Activated T-helper 1 cell treated with anti-CD3 and anti-CD28 coated beads, Interleukin-12 subunit alpha, Interleukin-12 subunit beta, Interleukin-2, Interleukin-4 antibody, amounts not matched to agents 30 ng/mL and 10 ng/mL and 1 ng/mL, durations not matched to agents 14 hours and 24 hours and 36 hours (primary cell): ENCODE data around the gene MT1G. TPM values are rescaled to one million over a fixed set of nuclear protein-coding genes. Genes with fewer than 3 reads are reported as not detected.

Experiments
- DNase-seq: peaks from one replicate; pipeline ENCODE4 v3.0.0; 2021; ENCODE audit warnings: low spot score
- H3K27ac Mint-ChIP-seq: one replicate; pipeline ENCODE4 v1.8.0; 2021; ENCODE audit warnings: mild to moderate bottlenecking, mixed read lengths
- H3K27me3 Mint-ChIP-seq: one replicate; pipeline ENCODE4 v1.8.0; 2022; ENCODE audit warnings: mild to moderate bottlenecking, moderate library complexity, mixed read lengths; ENCODE audit not compliant: insufficient read depth
- H3K36me3 Mint-ChIP-seq: one replicate; pipeline ENCODE4 v1.8.0; 2021; ENCODE audit warnings: low read depth, mixed read lengths
- H3K4me1 Mint-ChIP-seq: one replicate; pipeline ENCODE4 v1.8.0; 2021; ENCODE audit warnings: low read depth, mixed read lengths
- H3K4me3 Mint-ChIP-seq: one replicate; pipeline ENCODE4 v1.8.0; 2021; ENCODE audit warnings: mild to moderate bottlenecking, moderate library complexity, mixed read lengths
- H3K9me3 Mint-ChIP-seq: one replicate; pipeline ENCODE4 v1.8.0; 2021; ENCODE audit warnings: mixed read lengths
- intact Hi-C: fragments of 100-400 bp; cut with micrococcal nuclease; formaldehyde crosslinking; loops from one replicate; pipeline ENCODE4 v1.15.1; 2024
- total RNA-seq: library from RNA; stranded (reverse); gene quantifications from 2 replicates; pipeline ENCODE4 v1.2.3, GENCODE V29; 2022

Gene MT1G
- total RNA-seq, 1 donor from 2014 or later: 29.1 TPM

DNA sequence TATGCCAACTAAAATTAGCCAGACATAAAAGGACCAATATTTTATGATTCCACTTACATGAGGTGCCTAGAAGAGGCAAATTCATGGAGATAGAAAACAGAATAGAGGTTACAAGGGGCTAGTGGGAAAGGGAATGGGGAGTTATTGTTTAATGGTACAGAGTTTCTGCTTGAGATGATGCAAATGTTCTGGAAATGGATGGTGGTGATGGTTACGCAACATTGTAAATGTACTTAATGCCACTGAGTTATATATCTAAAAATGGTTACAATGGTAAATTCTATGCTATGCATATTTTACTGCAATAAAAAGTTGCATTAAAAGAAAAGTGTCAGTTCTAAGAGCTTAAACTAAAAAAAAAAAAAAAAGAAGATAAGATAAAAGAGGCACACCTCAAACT, 32.3 kb upstream of the MT1G start:
- Mint-ChIP-seq H3K36me3 (no peaks in the 10 kb centered on the region), H3K4me3 (no peak overlapping the region), H3K4me1 (peaks cover 11% of the 10 kb centered on the region), H3K27me3 (peaks cover 13% of the 10 kb centered on the region), H3K9me3 (no peaks in the 10 kb centered on the region), H3K27ac (no peak overlapping the region)
- no peak for DNase-seq
- intact Hi-C loops: loop anchor here (10.0 kb wide), 1 partner anchor 755 kb away; no protein-coding TSS in a partner anchor

DNA sequence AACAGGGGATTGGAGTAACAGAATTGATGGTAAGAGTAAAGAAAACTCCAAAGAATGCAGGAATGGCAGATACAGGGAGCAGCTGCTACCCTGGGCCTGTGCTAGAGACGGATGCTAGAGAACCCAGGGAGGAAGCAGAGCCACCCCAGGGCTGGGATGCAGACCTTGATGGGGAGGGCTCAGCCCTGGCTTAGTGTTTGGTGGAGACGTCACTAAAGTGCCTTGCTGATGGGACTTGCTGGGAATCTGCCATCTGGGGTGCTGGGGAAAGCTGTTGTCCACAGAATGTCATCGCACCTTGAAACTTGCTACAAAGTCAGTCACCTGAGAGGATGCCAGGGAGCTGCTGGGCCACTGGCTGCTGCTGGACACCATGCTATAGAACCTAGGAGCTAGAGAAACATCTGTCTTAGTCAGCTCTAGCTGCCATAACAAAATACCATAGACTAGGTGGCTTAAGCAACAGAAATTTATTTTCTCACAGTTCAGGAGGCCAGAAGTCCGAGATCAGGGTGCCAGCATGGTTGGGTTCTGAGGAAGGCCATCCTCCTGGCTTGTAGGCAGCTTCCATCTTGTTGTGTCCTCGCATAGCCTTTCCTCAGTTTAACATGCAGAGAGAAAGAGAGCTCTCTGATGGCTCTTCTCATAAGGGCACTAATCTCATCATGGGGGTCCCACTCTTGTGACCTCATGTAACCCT, 29.7 kb upstream of the MT1G start:
- DNase-seq: no peak
- H3K4me3 Mint-ChIP-seq: no peak overlapping the region
- peaks cover 11% of the 10 kb centered on the region for H3K4me1 Mint-ChIP-seq
- intact Hi-C loops: no loop called here
- H3K9me3 Mint-ChIP-seq: no peaks in the 10 kb centered on the region
- no peaks in the 10 kb centered on the region for H3K36me3 Mint-ChIP-seq
- H3K27ac Mint-ChIP-seq: no peak overlapping the region
- peaks cover 13% of the 10 kb centered on the region for H3K27me3 Mint-ChIP-seq

DNA sequence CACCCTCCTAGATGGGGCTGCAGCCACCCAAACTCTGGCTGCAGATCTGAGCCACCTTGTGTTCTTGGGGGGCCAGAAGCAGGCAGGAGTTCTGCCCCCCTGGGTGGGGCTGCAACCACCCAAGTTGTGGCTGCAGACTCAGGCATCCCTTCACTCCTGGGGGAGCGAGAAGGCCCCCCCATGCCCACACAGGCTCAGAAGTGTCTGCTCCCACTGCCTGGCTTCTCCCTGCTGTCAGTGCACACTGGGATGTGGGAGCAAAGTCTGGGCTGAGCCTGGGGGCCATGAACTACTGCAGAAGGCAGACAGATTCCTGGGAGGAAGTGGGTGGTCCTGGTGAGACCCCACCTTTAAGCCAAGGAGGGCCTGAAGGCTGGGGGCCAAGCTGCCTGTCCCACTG, 27.4 kb upstream of the MT1G start:
- H3K27ac Mint-ChIP-seq: no peak overlapping the region
- peaks cover 13% of the 10 kb centered on the region for H3K27me3 Mint-ChIP-seq
- H3K4me3 Mint-ChIP-seq: no peak overlapping the region
- DNase-seq: no peak
- no peaks in the 10 kb centered on the region for H3K4me1 Mint-ChIP-seq
- intact Hi-C loops: no loop called here
- H3K36me3 Mint-ChIP-seq: no peaks in the 10 kb centered on the region
- no peaks in the 10 kb centered on the region for H3K9me3 Mint-ChIP-seq

DNA sequence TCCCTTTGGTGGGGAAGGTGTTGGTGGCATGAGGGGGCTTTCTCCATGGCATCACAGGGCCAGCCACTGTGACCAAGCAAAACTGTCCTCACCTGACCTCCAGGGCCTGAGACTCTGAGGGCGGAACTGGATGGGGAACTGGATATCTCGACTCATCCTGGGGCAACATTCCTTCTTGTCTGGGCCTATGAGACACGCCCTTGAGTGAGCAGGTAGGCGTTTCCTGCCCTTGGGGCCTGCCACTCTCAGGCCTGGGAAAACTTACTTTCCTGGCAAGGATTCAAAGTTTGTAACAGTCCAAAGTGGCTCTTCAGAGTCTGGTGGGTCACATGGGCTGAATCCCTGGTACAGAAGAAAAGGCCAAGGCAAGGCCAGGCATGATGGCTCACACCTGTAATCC, 24.0 kb upstream of the MT1G start:
- H3K4me1 Mint-ChIP-seq: no peaks in the 10 kb centered on the region
- H3K27ac Mint-ChIP-seq: no peak overlapping the region
- H3K36me3 Mint-ChIP-seq: no peaks in the 10 kb centered on the region
- peaks cover 7% of the 10 kb centered on the region for H3K27me3 Mint-ChIP-seq
- H3K9me3 Mint-ChIP-seq: no peaks in the 10 kb centered on the region
- no peak for DNase-seq
- intact Hi-C loops: no loop called here
- H3K4me3 Mint-ChIP-seq: no peak overlapping the region

DNA sequence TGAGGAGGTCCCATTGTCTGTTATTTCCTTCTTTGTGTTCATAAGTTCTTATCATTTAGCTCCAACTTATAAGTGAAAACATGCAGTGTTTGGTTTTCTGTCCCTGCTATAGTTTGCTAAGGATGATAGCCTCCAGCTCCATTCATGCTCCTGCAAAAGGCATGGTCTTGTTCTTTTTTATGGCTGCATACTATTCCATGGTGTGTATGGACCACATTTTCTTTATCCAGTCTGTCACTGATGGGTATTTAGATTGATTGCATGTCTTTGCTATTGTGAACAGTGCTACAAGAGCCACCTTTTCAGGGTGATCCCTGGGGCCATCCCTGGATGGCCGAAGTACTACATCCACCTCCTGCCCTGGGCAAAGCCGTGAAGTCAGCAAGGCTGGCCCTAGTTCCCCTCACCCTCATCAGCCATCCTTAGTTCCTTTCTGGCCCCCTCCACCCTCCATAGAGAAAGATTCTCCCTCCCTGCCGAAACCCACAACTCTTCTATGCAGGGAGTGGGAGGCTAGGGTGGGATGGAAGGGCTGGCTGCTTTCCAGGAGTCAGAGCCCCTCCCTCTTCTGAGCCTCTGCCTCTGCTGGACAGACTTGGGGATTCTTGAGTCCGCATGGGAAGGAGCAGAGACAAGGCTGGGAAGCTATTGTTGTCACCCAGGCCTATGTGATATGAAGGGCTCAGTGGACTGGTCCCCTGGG, 22.7 kb upstream of the MT1G start:
- Mint-ChIP-seq H3K27me3 (peaks cover 7% of the 10 kb centered on the region), H3K27ac (no peak overlapping the region), H3K4me3 (no peak overlapping the region), H3K9me3 (peaks cover 3% of the 10 kb centered on the region), H3K36me3 (peaks cover 3% of the 10 kb centered on the region), H3K4me1 (no peaks in the 10 kb centered on the region)
- intact Hi-C loops: no loop called here
- no peak for DNase-seq

DNA sequence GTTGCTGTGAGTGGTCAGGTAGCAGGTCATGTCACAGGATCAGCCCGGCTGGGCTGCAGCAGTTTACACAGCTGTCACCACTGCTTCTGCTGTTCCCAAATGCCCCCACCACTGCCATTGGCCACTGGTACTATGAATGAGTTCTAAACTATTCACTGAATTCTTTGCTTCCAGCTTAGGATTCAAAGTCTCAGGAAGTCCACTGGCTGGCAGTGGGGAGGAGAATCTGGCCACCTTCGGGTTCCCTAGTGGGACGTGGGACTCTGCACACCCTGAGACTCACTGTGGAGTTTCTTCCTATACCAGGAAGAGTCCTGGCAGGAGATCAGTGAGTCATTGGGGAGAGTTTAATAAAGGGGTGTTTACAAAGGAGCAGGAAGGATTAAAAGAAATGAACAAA, 21.3 kb upstream of the MT1G start:
- Mint-ChIP-seq H3K27ac (no peak overlapping the region), H3K27me3 (peaks cover 7% of the 10 kb centered on the region), H3K9me3 (peaks cover 3% of the 10 kb centered on the region), H3K4me1 (peaks cover 4% of the 10 kb centered on the region), H3K36me3 (peaks cover 7% of the 10 kb centered on the region), H3K4me3 (no peak overlapping the region)
- DNase-seq: no peak
- intact Hi-C loops: no loop called here

DNA sequence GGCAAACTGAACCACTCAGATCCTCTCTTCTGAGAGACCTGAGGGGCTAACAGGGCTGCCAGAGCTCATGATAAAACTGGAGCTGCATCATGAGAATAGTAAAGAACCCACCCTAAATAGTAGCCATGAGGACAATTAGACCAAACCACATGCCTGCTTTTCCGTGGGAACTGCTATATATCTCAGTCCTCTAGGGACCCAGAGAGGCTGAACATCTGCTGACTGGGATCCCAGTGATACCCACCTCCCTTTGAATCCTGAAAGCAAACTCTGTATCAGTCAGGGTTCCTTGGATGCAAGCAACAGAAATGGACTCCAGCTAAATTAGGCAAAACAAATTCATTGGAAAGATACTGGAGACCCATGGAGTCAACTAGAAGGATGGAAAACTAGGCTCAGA, 20.9 kb upstream of the MT1G start:
- peaks cover 11% of the 10 kb centered on the region for H3K36me3 Mint-ChIP-seq
- H3K4me1 Mint-ChIP-seq: peaks cover 8% of the 10 kb centered on the region
- no peak overlapping the region for H3K4me3 Mint-ChIP-seq
- intact Hi-C loops: no loop called here
- H3K9me3 Mint-ChIP-seq: peaks cover 3% of the 10 kb centered on the region
- H3K27ac Mint-ChIP-seq: no peak overlapping the region
- no peak for DNase-seq
- peaks cover 7% of the 10 kb centered on the region for H3K27me3 Mint-ChIP-seq

DNA sequence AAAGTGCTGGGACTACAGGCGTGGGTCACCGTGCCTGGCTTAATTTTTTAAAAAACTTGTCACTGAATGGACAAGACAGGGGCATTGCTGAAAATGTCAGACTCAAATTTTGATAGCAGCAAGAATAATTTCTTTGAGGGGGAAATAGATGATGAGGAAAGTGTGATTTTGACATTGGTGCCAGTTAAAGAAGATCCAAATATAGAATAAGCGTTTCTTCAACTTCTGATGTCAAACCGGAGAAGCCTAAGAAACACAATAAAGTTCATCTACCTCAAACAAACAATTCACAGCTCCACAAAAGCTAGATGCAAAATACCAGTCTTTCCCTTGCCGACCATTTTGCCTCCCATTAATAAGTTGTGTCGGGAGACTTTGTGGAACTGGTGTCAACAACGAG, 18.9 kb upstream of the MT1G start:
- Mint-ChIP-seq H3K4me1 (peaks cover 26% of the 10 kb centered on the region), H3K27ac (no peak overlapping the region), H3K27me3 (peaks cover 7% of the 10 kb centered on the region), H3K9me3 (peaks cover 3% of the 10 kb centered on the region), H3K4me3 (no peak overlapping the region), H3K36me3 (peaks cover 11% of the 10 kb centered on the region)
- intact Hi-C loops: no loop called here
- no peak for DNase-seq

DNA sequence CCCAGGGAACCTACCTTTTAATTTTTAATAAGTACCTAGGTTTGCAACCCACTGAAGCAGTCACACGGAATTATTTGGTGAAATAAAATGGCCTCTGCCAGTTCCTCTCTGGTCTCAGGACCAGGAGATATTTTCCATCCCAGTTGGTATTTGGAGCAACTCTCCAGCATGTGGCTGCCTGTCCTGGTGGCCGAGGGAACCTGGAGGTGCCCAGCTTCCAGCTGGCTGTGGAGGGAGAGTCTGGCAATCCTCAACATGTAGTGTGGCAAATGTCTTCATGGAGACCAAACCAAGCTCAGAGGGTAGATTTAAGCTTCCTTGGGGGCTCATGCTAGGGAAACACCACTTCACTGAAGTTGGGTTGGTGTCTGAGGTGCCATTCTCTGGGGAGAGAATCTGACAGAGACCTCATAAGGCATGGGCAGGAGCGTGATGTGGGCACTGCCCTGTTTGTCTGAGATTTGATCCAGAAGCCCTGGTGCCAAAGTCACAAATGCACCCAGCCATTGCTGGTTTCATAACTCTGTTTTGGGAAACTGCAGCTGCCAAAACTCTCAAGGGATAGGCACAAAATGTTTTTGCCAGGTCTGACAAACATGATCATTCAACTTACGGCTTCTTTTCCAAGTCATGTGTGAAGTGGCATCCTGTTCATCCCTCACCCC, 17.2 kb upstream of the MT1G start:
- no peak for DNase-seq
- Mint-ChIP-seq H3K36me3 (peaks cover 11% of the 10 kb centered on the region), H3K9me3 (peaks cover 3% of the 10 kb centered on the region)

DNA sequence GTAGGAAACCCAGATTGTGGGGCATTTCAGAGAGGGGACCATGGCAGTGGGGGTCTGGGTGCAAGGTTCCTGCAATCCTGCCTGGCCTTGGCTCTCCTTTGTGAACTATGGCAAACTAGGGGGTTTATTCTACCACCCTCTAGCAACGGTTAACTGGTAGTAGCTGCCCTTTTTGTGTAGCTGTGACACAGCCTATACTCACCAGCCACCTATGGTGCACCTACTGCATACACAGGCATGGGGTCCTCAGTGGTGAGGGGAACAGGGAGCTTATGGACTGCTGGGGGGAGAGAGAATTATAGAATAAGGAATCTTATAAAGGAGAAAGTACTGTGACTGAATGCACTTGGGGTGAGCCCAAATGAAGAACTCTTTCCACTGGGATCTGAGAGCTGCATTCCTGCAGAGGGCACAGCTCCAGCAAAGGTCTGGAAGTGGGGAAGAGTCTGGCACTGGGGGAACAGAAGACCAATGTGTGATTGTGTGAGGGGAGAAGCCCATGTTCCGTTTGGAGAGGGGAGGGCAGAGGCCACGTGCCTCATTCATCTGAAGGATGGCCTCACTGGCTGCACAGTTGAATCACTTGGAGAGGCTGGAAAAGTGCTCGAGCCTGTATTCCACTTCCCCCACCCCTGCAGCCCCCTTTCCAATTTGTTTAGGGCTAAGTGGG, 16.5 kb upstream of the MT1G start:
- H3K9me3 Mint-ChIP-seq: peaks cover 3% of the 10 kb centered on the region
- peaks cover 11% of the 10 kb centered on the region for H3K36me3 Mint-ChIP-seq
- peak overlapping the region; percentile 94 for H3K4me3 Mint-ChIP-seq
- intact Hi-C loops: loop anchor here (5.0 kb wide), 1 partner anchor 853 kb away; the partner anchor contains the start of gene CCDC102A
- H3K27ac Mint-ChIP-seq: no peak overlapping the region
- DNase-seq: no peak
- H3K4me1 Mint-ChIP-seq: peaks cover 32% of the 10 kb centered on the region
- peaks cover 2% of the 10 kb centered on the region for H3K27me3 Mint-ChIP-seq

More for the DNA sequence above, 17.2 kb upstream of the MT1G start:
- H3K27ac Mint-ChIP-seq: no peak overlapping the region
- H3K4me1 Mint-ChIP-seq: peaks cover 32% of the 10 kb centered on the region
- H3K27me3 Mint-ChIP-seq: peaks cover 7% of the 10 kb centered on the region
- H3K4me3 Mint-ChIP-seq: no peak overlapping the region
- intact Hi-C loops: loop anchor here (5.0 kb wide), 1 partner anchor 852 kb away; the partner anchor contains the start of gene CCDC102A

DNA sequence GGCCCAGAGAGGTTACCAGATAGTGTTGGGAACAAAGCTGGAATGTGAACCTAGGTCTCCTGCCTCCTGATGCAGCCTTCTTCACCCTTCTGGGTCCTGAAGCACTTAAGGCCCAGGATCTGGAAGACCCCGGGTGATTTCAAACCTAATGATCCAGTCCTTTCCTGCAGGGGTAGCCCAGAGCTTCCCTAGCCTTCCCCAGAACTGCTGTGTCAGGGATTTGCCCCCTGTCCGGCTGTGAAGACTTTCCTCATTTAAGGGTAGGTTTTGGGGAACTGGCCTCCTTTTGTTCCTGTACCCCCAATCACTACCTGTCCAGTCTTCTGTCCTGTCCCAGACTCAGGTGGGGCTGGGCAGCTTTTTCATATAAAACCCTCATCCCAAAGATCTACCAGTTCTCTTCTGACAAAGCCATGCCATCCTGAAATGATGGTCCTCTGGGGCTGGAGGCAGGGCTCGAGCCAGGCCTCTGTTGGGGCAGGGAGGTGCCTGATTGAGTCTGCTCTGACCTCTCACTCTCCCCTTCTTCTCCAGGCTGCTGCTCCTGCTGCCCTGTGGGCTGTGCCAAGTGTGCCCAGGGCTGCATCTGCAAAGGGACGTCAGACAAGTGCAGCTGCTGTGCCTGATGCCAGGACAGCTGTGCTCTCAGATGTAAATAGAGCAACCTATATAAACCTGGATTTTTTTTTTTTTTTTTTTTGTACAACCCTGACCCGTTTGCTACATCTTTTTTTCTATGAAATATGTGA, 15.7 kb upstream of the MT1G start:
- intact Hi-C loops: loop anchor here (2.0 to 5.0 kb wide), 4 partner anchors 15 to 854 kb away; partner anchors contain the start of genes CCDC102A, MT1G, MT1H and NUDT21
- H3K9me3 Mint-ChIP-seq: peaks cover 3% of the 10 kb centered on the region
- H3K4me1 Mint-ChIP-seq: peaks cover 32% of the 10 kb centered on the region
- no peak overlapping the region for H3K27ac Mint-ChIP-seq
- H3K36me3 Mint-ChIP-seq: peaks cover 11% of the 10 kb centered on the region
- no peaks in the 10 kb centered on the region for H3K27me3 Mint-ChIP-seq
- no peak for DNase-seq
- peak overlapping the region; percentile 94 for H3K4me3 Mint-ChIP-seq
